Measurements from ENCODE around the gene GNAI2. TPM values are rescaled to one million over a fixed set of nuclear protein-coding genes. Genes with fewer than 3 reads are reported as not detected.

The GNAI2 gene
- total RNA-seq, 1 experiment from 2014 or later, result 185 TPM

DNA sequence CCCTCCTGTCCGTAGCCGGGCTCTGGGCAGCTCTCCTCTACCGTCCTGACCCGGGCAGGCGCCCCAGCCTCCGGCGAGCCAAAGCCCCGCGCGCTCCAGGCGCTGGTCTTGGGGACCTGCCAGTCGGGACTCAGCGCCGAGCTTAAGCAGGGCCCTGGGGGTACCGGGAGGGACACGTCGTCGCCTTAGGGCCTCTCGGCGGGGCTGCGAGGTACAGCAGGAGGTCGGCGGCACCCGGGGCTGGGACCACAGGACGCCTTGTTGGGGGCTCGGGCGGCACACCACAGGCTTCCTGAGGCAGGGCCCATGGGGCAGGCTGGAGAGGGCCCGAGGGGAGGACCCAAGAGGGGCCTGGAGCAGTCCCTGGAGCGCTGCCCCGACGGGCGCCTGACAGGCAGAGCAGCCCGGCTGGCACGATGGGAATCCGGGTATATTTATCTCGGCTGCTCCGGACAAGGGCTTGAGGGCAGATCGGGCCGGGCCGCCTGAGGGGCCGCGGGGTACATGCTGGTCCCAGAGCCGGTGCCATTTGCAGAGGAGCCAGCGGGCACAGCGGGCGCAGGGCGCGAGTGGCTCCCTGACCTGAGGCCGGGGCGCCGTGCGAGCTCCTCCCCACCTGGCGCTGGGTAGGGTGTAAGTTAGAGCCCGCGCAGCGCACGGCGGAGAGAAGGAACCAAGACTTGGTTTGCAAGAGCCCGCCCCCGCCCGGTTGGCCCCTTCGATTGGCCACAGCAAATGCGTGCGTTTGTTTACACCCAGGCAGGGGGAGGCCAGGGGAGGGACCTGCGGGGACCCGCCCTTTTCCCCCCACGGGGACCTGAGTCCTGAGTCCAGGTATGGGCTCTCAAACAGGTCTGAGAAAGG lies 30.4 kb upstream of the GNAI2 start:
- peak; percentile 87 for DNase-seq (ENCODE audit: low spot score)
- TF ChIP-seq, protein P1, sequence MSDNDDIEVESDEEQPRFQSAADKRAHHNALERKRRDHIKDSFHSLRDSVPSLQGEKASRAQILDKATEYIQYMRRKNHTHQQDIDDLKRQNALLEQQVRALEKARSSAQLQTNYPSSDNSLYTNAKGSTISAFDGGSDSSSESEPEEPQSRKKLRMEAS (CRISPR knock-in tag; IDR thresholded peaks at IDR 0.05), result peak; percentile 28
- TF ChIP-seq ZNF423 (CRISPR knock-in tag; IDR thresholded peaks at IDR 0.05) (no peak), TP53 (CRISPR knock-in tag; IDR thresholded peaks at IDR 0.05) (peak; percentile 39; the same call in 1 of the 2 replicates), FOXK1 (CRISPR knock-in tag; IDR thresholded peaks at IDR 0.05) (peak; percentile 84)
- ChIA-PET POLR2A (interaction anchor here (0.9 to 2.9 kb wide), 2 partner anchors 11 to 12 kb away, joined by 3 to 11 read pairs; no protein-coding TSS in a partner anchor), CTCF (interaction anchor here (0.5 to 6.1 kb wide), 12 partner anchors 8 to 85 kb away, joined by 3 to 133 read pairs (median 9); partner anchors contain the start of gene GNAT1)
- peak; percentile 70 for ATAC-seq
- H3K4me1 Mint-ChIP-seq, result peaks cover under 1% of the 10 kb centered on the region; the same call in 1 of the 2 replicates
- no peaks in the 10 kb centered on the region for H3K36me3 Mint-ChIP-seq
- peaks cover 38% of the 10 kb centered on the region for H3K27me3 Mint-ChIP-seq (ENCODE audit: low read depth)
- no peaks in the 10 kb centered on the region for H3K9me3 Mint-ChIP-seq
- no peak overlapping the region for H3K27ac Mint-ChIP-seq
- H3K4me3 Mint-ChIP-seq, result peak overlapping the region; percentile 67

DNA sequence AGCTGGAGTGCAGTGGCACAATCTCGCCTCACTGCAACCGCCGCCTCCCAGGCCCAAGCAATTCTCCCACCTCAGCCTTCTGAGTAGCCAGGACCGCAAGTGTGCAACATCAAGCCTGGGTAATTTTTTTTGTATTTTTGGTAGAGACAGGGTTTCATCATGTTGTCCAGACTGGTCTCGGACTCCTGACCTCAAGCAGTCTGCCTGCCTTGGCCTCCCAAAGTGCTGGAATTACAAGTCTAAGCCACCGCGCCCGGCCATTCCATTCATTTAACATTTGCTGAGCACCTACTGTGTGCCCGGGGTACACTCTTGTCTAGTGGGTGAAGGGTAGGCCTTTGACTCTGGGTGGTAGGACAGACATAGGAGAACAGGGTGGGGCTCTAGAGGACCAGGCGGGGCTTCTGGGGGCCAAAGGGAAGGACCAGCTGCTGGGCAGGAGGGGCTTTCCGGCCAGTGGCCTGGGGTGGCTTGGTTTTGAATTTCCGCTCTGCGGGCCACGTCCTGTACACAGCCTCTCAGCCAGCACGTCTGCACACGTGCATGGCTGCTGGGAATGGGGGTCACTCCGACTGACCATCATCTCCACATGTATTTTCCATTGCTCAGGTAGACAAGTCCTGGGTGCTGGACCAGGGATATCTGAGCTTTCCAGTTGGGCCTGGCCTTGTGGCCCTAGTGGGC lies 28.5 kb upstream of the GNAI2 start:
- POLR2A ChIA-PET, result interaction anchor here (2.9 kb wide), 1 partner anchor 13 kb away, joined by 11 read pairs; no protein-coding TSS in a partner anchor
- CTCF ChIA-PET, result interaction anchor here (1.2 to 8.0 kb wide), 6 partner anchors 9 to 39 kb away, joined by 3 to 126 read pairs (median 14); partner anchors contain the start of gene GNAI2

DNA sequence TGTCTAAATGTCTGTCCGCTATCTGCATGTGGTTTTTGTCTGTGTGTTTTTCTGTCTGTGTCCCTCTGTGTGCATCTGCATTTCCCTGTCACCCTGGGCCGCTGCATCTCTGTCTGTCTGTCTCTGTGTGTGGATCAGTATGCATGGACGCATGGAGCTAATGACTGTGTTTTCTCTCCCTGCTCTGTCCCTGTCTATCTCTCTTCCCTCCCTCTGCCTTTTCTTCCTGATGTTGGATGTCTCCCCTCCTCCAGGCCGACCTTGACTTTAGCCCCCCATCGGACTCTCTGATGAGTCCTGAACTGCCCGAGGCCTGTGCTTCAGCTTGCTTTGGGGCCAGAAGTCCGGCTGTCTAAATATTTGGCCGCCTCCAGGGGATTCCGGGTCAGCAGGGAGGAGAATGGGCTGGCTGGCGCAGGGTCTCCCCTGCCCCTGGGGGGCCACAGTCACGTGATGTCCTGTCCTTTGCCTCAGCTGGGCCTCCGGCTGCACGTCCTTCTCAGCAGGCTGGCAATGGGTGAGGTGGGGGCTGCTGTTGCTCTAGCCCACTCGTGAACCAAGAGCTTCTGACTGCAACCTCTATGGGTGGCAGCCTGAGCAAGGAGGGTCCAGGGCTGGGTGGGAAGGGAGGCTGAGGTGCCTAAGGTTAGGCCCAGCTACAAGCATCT lies 27.2 kb upstream of the GNAI2 start:
- ChIA-PET POLR2A (no interaction called here), CTCF (interaction anchor here (1.0 to 8.0 kb wide), 8 partner anchors 8 to 51 kb away, joined by 3 to 126 read pairs (median 8); partner anchors contain the start of gene GNAI2)
- H3K9me3 Mint-ChIP-seq, result no peaks in the 10 kb centered on the region
- H3K36me3 Mint-ChIP-seq, result no peaks in the 10 kb centered on the region
- H3K4me1 Mint-ChIP-seq, result peaks cover 6% of the 10 kb centered on the region; the same call in 1 of the 2 replicates
- no peak for TF ChIP-seq PRRX2 (CRISPR knock-in tag; IDR thresholded peaks at IDR 0.05)
- TF ChIP-seq, protein P2, sequence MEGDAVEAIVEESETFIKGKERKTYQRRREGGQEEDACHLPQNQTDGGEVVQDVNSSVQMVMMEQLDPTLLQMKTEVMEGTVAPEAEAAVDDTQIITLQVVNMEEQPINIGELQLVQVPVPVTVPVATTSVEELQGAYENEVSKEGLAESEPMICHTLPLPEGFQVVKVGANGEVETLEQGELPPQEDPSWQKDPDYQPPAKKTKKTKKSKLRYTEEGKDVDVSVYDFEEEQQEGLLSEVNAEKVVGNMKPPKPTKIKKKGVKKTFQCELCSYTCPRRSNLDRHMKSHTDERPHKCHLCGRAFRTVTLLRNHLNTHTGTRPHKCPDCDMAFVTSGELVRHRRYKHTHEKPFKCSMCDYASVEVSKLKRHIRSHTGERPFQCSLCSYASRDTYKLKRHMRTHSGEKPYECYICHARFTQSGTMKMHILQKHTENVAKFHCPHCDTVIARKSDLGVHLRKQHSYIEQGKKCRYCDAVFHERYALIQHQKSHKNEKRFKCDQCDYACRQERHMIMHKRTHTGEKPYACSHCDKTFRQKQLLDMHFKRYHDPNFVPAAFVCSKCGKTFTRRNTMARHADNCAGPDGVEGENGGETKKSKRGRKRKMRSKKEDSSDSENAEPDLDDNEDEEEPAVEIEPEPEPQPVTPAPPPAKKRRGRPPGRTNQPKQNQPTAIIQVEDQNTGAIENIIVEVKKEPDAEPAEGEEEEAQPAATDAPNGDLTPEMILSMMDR (IDR thresholded peaks at IDR 0.05), result no peak
- no peak for TF ChIP-seq ELF4 (CRISPR knock-in tag; IDR thresholded peaks at IDR 0.05; ENCODE audit: low read depth)
- TF ChIP-seq TP53 (CRISPR knock-in tag; IDR thresholded peaks at IDR 0.05), result no peak
- no peak for TF ChIP-seq ZNF317 (CRISPR knock-in tag; IDR thresholded peaks at IDR 0.05; ENCODE audit: borderline replicate concordance, low read depth)
- peak; percentile 61 for TF ChIP-seq GABPB1 (CRISPR knock-in tag; IDR thresholded peaks at IDR 0.05)
- ATAC-seq (no peak), DNase-seq (ENCODE audit: low spot score) (no peak)
- H3K27me3 Mint-ChIP-seq (ENCODE audit: low read depth), result peaks cover 35% of the 10 kb centered on the region
- H3K4me3 Mint-ChIP-seq, result no peak overlapping the region
- H3K27ac Mint-ChIP-seq, result peak overlapping the region; percentile 32; the same call in 1 of the 2 replicates

More for the DNA sequence above, 28.5 kb upstream of the GNAI2 start:
- H3K27me3 Mint-ChIP-seq (ENCODE audit: low read depth), result peaks cover 38% of the 10 kb centered on the region
- ATAC-seq, result no peak
- H3K9me3 Mint-ChIP-seq, result no peaks in the 10 kb centered on the region
- no peak for DNase-seq (ENCODE audit: low spot score)
- H3K27ac Mint-ChIP-seq, result no peak overlapping the region
- H3K4me3 Mint-ChIP-seq, result no peak overlapping the region
- no peak for TF ChIP-seq SMAD4 (CRISPR knock-in tag; IDR thresholded peaks at IDR 0.05)
- TF ChIP-seq, protein P3, sequence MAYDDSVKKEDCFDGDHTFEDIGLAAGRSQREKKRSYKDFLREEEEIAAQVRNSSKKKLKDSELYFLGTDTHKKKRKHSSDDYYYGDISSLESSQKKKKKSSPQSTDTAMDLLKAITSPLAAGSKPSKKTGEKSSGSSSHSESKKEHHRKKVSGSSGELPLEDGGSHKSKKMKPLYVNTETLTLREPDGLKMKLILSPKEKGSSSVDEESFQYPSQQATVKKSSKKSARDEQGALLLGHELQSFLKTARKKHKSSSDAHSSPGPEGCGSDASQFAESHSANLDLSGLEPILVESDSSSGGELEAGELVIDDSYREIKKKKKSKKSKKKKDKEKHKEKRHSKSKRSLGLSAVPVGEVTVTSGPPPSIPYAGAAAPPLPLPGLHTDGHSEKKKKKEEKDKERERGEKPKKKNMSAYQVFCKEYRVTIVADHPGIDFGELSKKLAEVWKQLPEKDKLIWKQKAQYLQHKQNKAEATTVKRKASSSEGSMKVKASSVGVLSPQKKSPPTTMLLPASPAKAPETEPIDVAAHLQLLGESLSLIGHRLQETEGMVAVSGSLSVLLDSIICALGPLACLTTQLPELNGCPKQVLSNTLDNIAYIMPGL (CRISPR knock-in tag; IDR thresholded peaks at IDR 0.05), result no peak
- no peak for TF ChIP-seq FOXJ3 (CRISPR knock-in tag; IDR thresholded peaks at IDR 0.05; ENCODE audit: borderline replicate concordance)
- no peaks in the 10 kb centered on the region for H3K36me3 Mint-ChIP-seq
- peaks cover 6% of the 10 kb centered on the region; the same call in 1 of the 2 replicates for H3K4me1 Mint-ChIP-seq

Data from WTC11 (cell line).